GM06990 (cell line): ENCODE measurements around the gene BFSP1.

ENCODE experiments used
- DNase-seq: peaks from one replicate; pipeline ENCODE4 v3.0.0-alpha.2; 2011; ENCODE audit not compliant: insufficient read length; ENCODE audit errors: extremely low read depth
- H3K27me3 ChIP-seq: replicated peaks from 2 replicates; pipeline ENCODE4 v1.6.0; 2011; ENCODE audit warnings: low read length; ENCODE audit not compliant: control insufficient read depth, insufficient read depth
- H3K36me3 ChIP-seq: 2 replicates; pipeline ENCODE4 v1.5.1; 2011; ENCODE audit warnings: low read length; ENCODE audit not compliant: control insufficient read depth, insufficient read depth
- H3K4me3 ChIP-seq: replicated peaks from 2 replicates; pipeline ENCODE4 v1.5.1; 2011; ENCODE audit warnings: low read depth, mild to moderate bottlenecking, control low read depth, low read length
- TF ChIP-seq, protein P1 (sequence below): IDR thresholded peaks from 2 replicates; pipeline ENCODE4 v1.5.1; 2011; ENCODE audit warnings: low read length, control low read depth, mild to moderate bottlenecking, inconsistent platforms; ENCODE audit not compliant: insufficient read depth, poor library complexity, severe bottlenecking

BFSP1 gene

GRCh38 chr20:17572034-17572638, 41.0 kb upstream of the BFSP1 start:
- no peak for DNase-seq
- TF ChIP-seq, protein P1, sequence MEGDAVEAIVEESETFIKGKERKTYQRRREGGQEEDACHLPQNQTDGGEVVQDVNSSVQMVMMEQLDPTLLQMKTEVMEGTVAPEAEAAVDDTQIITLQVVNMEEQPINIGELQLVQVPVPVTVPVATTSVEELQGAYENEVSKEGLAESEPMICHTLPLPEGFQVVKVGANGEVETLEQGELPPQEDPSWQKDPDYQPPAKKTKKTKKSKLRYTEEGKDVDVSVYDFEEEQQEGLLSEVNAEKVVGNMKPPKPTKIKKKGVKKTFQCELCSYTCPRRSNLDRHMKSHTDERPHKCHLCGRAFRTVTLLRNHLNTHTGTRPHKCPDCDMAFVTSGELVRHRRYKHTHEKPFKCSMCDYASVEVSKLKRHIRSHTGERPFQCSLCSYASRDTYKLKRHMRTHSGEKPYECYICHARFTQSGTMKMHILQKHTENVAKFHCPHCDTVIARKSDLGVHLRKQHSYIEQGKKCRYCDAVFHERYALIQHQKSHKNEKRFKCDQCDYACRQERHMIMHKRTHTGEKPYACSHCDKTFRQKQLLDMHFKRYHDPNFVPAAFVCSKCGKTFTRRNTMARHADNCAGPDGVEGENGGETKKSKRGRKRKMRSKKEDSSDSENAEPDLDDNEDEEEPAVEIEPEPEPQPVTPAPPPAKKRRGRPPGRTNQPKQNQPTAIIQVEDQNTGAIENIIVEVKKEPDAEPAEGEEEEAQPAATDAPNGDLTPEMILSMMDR = no peak
- Histone ChIP-seq H3K4me3 (no peak overlapping the region), H3K27me3 (no peaks in the 10 kb centered on the region), H3K36me3 (no peaks in the 10 kb centered on the region)

DNA sequence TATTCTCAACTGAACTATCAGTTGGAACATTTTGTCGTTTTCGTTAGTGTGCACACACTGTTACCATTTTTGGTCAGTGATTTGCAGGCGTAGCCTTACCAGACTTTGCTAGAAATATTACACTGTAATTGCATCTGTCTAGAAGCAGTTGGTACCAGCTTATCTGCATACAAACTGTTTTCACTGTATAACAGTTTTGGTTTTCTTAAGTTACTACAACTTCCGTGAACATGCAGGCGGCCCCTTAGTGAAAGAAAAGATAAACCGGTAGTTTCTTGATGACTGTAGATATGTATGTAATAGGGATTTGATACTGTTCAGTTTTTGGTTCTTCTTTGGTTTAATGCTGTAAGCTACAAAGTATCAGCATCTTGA, 40.0 kb upstream of the BFSP1 start:
- TF ChIP-seq, protein P1 = no peak
- H3K36me3 ChIP-seq = no peaks in the 10 kb centered on the region
- H3K4me3 ChIP-seq = peak overlapping the region; percentile 94
- H3K27me3 ChIP-seq = no peaks in the 10 kb centered on the region
- no peak for DNase-seq

DNA sequence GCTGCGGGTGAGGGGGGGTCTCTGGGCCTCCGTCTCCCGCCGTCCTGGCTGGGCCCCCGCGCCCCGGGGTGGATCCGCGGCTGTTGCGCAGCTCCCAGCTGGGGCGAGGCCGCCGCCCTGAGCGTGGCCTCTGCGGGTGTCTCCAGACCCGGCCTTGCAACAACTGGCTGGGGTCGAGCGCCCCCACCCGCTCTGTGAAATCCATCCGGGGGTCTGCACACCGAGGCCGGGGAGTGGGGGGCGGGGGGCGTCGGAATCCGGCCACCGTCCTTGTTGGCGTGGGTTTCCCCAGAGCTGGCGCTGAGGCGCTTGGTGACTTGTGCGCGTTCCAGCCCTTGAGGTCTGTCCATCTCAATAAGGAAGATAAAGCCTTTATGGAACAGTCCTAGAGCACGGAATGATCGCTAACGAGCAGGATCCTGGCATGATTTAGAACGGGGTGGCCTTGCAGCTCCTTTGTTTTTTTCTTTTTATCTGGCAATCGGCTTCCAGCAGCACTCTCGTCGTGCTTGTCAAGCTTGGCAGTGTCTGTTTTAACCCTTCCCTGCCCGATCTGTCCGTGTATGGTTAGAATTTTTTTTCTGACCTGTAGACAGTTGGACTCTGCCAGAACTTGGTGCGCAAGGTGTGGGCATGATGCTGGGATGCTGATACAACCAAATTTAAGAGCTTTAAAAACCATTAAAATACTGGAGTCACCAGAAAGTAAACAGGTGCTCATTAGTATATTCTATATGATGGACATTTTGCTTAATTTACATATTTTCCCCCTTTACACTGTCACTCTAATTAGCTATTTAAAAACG, 39.4 kb upstream of the BFSP1 start:
- H3K27me3 ChIP-seq = no peaks in the 10 kb centered on the region
- no peaks in the 10 kb centered on the region for H3K36me3 ChIP-seq
- TF ChIP-seq, protein P1 = peak; percentile 13
- peak overlapping the region; percentile 94 for H3K4me3 ChIP-seq
- DNase-seq = no peak

DNA sequence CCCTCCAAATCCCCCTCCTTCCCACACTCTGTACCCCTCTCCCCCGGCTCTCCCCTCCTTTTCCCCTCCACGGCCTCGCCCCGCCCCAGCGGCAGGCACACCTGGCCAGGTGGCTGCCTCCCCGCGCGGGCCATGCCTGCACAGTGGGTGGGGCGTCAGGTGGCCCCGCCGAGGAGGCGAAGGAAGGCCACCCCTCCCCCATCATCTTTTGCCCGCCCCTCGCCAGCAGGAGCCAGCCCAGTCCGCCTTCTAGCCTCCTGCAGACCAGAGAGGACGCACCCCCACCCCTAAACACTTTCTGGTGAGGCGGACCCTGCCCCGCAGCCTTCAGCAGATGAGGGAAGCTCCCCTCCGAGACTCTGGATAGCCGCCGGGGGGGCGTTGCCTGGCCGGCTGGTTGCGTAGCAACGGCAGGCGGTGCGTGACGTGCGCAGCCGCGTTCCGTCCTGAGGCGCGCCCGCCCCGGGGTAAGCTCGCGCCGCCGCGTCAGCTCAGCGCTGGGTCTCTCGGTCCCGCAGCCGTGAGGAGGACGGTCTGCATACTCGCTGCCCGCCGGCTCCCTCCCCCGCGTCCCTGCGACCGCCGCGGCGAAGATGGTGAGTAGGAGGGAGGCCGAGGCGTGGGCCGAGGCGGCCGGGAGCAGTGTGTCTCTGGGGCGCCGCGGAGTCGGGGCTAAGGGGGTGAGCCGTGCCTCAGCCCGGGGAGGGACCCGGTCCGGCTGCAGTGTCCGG, 38.6 kb upstream of the BFSP1 start, which contains the start of gene DSTN:
Gene DSTN (plus strand): TSS at position 460 of the 731 bp plus-strand sequence. CDS start 134 bp downstream, at position 594.
- TF ChIP-seq, protein P1 = no peak
- peak within 1 kb of the TSS; percentile 94 for H3K4me3 ChIP-seq

DNA sequence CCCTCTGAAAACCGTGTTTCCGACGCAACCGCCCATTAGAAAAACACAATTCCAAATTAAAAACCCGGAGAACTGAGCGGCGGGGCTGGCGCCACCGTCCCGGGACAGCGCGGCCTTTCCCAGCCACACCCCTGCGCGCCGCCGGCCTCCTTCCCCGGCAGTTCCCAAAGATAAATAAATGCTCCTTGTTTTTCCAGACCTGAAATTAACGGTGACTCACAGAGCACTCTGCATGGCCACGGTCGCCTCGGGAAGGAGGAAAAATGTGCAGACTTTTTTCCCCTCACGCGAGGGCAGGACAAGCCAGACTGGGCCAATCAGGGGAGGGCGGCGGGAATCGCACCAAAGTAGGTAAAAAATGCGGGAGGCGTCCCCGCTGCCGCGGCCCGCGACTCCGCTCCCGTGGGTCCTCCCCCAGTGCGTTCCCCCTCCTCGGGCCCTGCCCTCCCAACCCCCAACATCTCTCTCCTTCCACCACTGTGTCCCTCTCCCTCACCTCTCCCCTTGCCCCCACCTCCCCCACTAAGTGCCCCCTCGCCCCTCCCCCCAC, 37.9 kb upstream of the BFSP1 start:
- Histone ChIP-seq H3K36me3 (no peaks in the 10 kb centered on the region), H3K27me3 (no peaks in the 10 kb centered on the region), H3K4me3 (peak overlapping the region; percentile 94)
- TF ChIP-seq, protein P1 = no peak
- DNase-seq = peak; percentile 10

More for the DNA sequence above, 38.6 kb upstream of the BFSP1 start, which contains the start of gene DSTN:
- DNase-seq = peak; percentile 88
- Histone ChIP-seq H3K36me3 (no peaks in the 10 kb centered on the region), H3K27me3 (no peaks in the 10 kb centered on the region)
